ENCODE data around the gene TP53I11.
A peak's percentile ranks its signal among the peaks of the same experiment; 100 is the strongest.

Gene TP53I11

GRCh38 chr11:44978961-44979331 is 28.3 kb upstream of the TP53I11 start:
- Histone ChIP-seq H3K4me2 (ENCODE audit: low read length, poor library complexity, severe bottlenecking) (no peak overlapping the region), H3K4ac (ENCODE audit: low read depth in 1 of 2, low read length in 2 of 2) (peak overlapping the region; percentile 0 to 64), H2BK15ac (ENCODE audit: low read depth, poor library complexity, severe bottlenecking) (peak overlapping the region; percentile 92), H3K18ac (ENCODE audit: low read depth in 1 of 2, low read length in 2 of 2) (peak overlapping the region in 1 of 2 experiments; percentile 87), H3K14ac (ENCODE audit: low read length in 2 of 2) (no peak overlapping the region), H3K4me1 (ENCODE audit: control insufficient read depth, insufficient read depth, low read depth, low read length) (peaks cover 12% of the 10 kb centered on the region), H3K27ac (ENCODE audit: low read length, poor library complexity, severe bottlenecking) (no peak overlapping the region), H3K27me3 (ENCODE audit: control insufficient read depth in 1 of 2, insufficient read depth in 1 of 2, low read length in 2 of 2) (peaks cover 16 to 54% of the 10 kb centered on the region in 2 experiments), H2BK12ac (ENCODE audit: low read length in 2 of 2) (peak overlapping the region; percentile 49 to 78), H3K79me1 (replicated peaks; ENCODE audit: low read length, poor library complexity, severe bottlenecking) (no peaks in the 10 kb centered on the region), H2BK120ac (ENCODE audit: low read depth, low read length) (no peak overlapping the region), H2BK5ac (ENCODE audit: low read depth, low read length, poor library complexity, severe bottlenecking) (no peak overlapping the region), H2AFZ (ENCODE audit: low read depth, low read length) (peak overlapping the region; percentile 36), H4K91ac (ENCODE audit: low read length) (peak overlapping the region; percentile 95), H3K9me3 (ENCODE audit: control insufficient read depth, low read length) (no peaks in the 10 kb centered on the region), H2AK5ac (ENCODE audit: low read length, severe bottlenecking) (no peak overlapping the region), H3K36me3 (ENCODE audit: control insufficient read depth in 1 of 2, insufficient read depth in 2 of 2, low read depth in 1 of 2, low read length in 2 of 2) (no peaks in the 10 kb centered on the region), H3K4me3 (ENCODE audit: insufficient read depth in 1 of 2, low read depth in 1 of 2, low read length in 2 of 2) (no peak overlapping the region), H4K8ac (ENCODE audit: low read length) (peak overlapping the region; percentile 86), H3K9ac (ENCODE audit: low read length) (no peak overlapping the region), H3K23ac (ENCODE audit: low read length in 2 of 2) (no peak overlapping the region)
- 100% methylated on average over 1 of the region's 1 CpG for WGBS
- DNase-seq = no peak

- no peak overlapping the region for H3K27ac ChIP-seq (ENCODE audit: low read length, poor library complexity, severe bottlenecking)
- no peak overlapping the region for H2AK5ac ChIP-seq (ENCODE audit: low read length, severe bottlenecking)
- H3K4me1 ChIP-seq (ENCODE audit: control insufficient read depth, insufficient read depth, low read depth, low read length) = peaks cover 15% of the 10 kb centered on the region
- H3K4me3 ChIP-seq (ENCODE audit: insufficient read depth in 1 of 2, low read depth in 1 of 2, low read length in 2 of 2) = no peak overlapping the region
- H2AFZ ChIP-seq (ENCODE audit: low read depth, low read length) = peak overlapping the region; percentile 36
- 70% methylated on average over 3 of the region's 3 CpGs for WGBS
- H3K79me1 ChIP-seq (replicated peaks; ENCODE audit: low read length, poor library complexity, severe bottlenecking) = no peaks in the 10 kb centered on the region
- H3K18ac ChIP-seq (ENCODE audit: low read depth in 1 of 2, low read length in 2 of 2) = peak overlapping the region; percentile 81 to 87
- H2BK15ac ChIP-seq (ENCODE audit: low read depth, poor library complexity, severe bottlenecking) = peak overlapping the region; percentile 4
- no peaks in the 10 kb centered on the region for H3K36me3 ChIP-seq (ENCODE audit: control insufficient read depth in 1 of 2, insufficient read depth in 2 of 2, low read depth in 1 of 2, low read length in 2 of 2)
- H2BK120ac ChIP-seq (ENCODE audit: low read depth, low read length) = peak overlapping the region; percentile 24
- H4K8ac ChIP-seq (ENCODE audit: low read length) = peak overlapping the region; percentile 89
- peaks cover 21 to 55% of the 10 kb centered on the region in 2 experiments for H3K27me3 ChIP-seq (ENCODE audit: control insufficient read depth in 1 of 2, insufficient read depth in 1 of 2, low read length in 2 of 2)
- peak overlapping the region; percentile 95 for H4K91ac ChIP-seq (ENCODE audit: low read length)
- no peaks in the 10 kb centered on the region for H3K9me3 ChIP-seq (ENCODE audit: control insufficient read depth, low read length)
- H3K9ac ChIP-seq (ENCODE audit: low read length) = no peak overlapping the region
- no peak overlapping the region for H3K4me2 ChIP-seq (ENCODE audit: low read length, poor library complexity, severe bottlenecking)
- peak overlapping the region; percentile 42 to 64 for H3K4ac ChIP-seq (ENCODE audit: low read depth in 1 of 2, low read length in 2 of 2)
- H2BK12ac ChIP-seq (ENCODE audit: low read length in 2 of 2) = peak overlapping the region; percentile 78 to 97
- peak; percentile 36 for DNase-seq
- H3K23ac ChIP-seq (ENCODE audit: low read length in 2 of 2) = no peak overlapping the region
- H2BK5ac ChIP-seq (ENCODE audit: low read depth, low read length, poor library complexity, severe bottlenecking) = no peak overlapping the region
- H3K14ac ChIP-seq (ENCODE audit: low read length in 2 of 2) = peak overlapping the region in 1 of 2 experiments; percentile 94
Observed at GRCh38 chr11:44978274-44978960, 27.7 kb upstream of the TP53I11 start.

GRCh38 chr11:44977493-44977984 is 26.9 kb upstream of the TP53I11 start:
- no peak overlapping the region for H3K27ac ChIP-seq (ENCODE audit: low read length, poor library complexity, severe bottlenecking)
- H3K23ac ChIP-seq (ENCODE audit: low read length in 2 of 2) = no peak overlapping the region
- H3K4me3 ChIP-seq (ENCODE audit: insufficient read depth in 1 of 2, low read depth in 1 of 2, low read length in 2 of 2) = no peak overlapping the region
- H3K9ac ChIP-seq (ENCODE audit: low read length) = no peak overlapping the region
- H2BK120ac ChIP-seq (ENCODE audit: low read depth, low read length) = no peak overlapping the region
- peaks cover 15% of the 10 kb centered on the region for H3K4me1 ChIP-seq (ENCODE audit: control insufficient read depth, insufficient read depth, low read depth, low read length)
- peak overlapping the region in 1 of 2 experiments; percentile 87 for H2BK12ac ChIP-seq (ENCODE audit: low read length in 2 of 2)
- H3K14ac ChIP-seq (ENCODE audit: low read length in 2 of 2) = peak overlapping the region in 1 of 2 experiments; percentile 71
- H4K91ac ChIP-seq (ENCODE audit: low read length) = peak overlapping the region; percentile 34
- peak overlapping the region in 1 of 2 experiments; percentile 77 for H3K4ac ChIP-seq (ENCODE audit: low read depth in 1 of 2, low read length in 2 of 2)
- H3K27me3 ChIP-seq (ENCODE audit: control insufficient read depth in 1 of 2, insufficient read depth in 1 of 2, low read length in 2 of 2) = peaks cover 24 to 59% of the 10 kb centered on the region in 2 experiments
- H2BK15ac ChIP-seq (ENCODE audit: low read depth, poor library complexity, severe bottlenecking) = no peak overlapping the region
- peak; percentile 51 for DNase-seq
- H2AFZ ChIP-seq (ENCODE audit: low read depth, low read length) = peak overlapping the region; percentile 66
- WGBS = 32% methylated on average over 7 of the region's 9 CpGs
- no peak overlapping the region for H3K4me2 ChIP-seq (ENCODE audit: low read length, poor library complexity, severe bottlenecking)
- no peak overlapping the region for H2BK5ac ChIP-seq (ENCODE audit: low read depth, low read length, poor library complexity, severe bottlenecking)
- H3K79me1 ChIP-seq (replicated peaks; ENCODE audit: low read length, poor library complexity, severe bottlenecking) = no peaks in the 10 kb centered on the region
- H4K8ac ChIP-seq (ENCODE audit: low read length) = peak overlapping the region; percentile 49
- no peaks in the 10 kb centered on the region for H3K36me3 ChIP-seq (ENCODE audit: control insufficient read depth in 1 of 2, insufficient read depth in 2 of 2, low read depth in 1 of 2, low read length in 2 of 2)
- H3K18ac ChIP-seq (ENCODE audit: low read depth in 1 of 2, low read length in 2 of 2) = peak overlapping the region; percentile 55 to 91
- H2AK5ac ChIP-seq (ENCODE audit: low read length, severe bottlenecking) = no peak overlapping the region
- no peaks in the 10 kb centered on the region for H3K9me3 ChIP-seq (ENCODE audit: control insufficient read depth, low read length)

GRCh38 chr11:44976576-44976975 is 25.9 kb upstream of the TP53I11 start:
- Histone ChIP-seq H3K4me1 (ENCODE audit: control insufficient read depth, insufficient read depth, low read depth, low read length) (peaks cover 15% of the 10 kb centered on the region), H2BK120ac (ENCODE audit: low read depth, low read length) (no peak overlapping the region), H3K4me3 (ENCODE audit: insufficient read depth in 1 of 2, low read depth in 1 of 2, low read length in 2 of 2) (no peak overlapping the region), H2BK12ac (ENCODE audit: low read length in 2 of 2) (peak overlapping the region; percentile 9 to 22), H3K9me3 (ENCODE audit: control insufficient read depth, low read length) (no peaks in the 10 kb centered on the region), H2AK5ac (ENCODE audit: low read length, severe bottlenecking) (no peak overlapping the region), H3K36me3 (ENCODE audit: control insufficient read depth in 1 of 2, insufficient read depth in 2 of 2, low read depth in 1 of 2, low read length in 2 of 2) (no peaks in the 10 kb centered on the region), H3K79me1 (replicated peaks; ENCODE audit: low read length, poor library complexity, severe bottlenecking) (no peaks in the 10 kb centered on the region), H4K91ac (ENCODE audit: low read length) (peak overlapping the region; percentile 62), H3K9ac (ENCODE audit: low read length) (no peak overlapping the region), H3K4me2 (ENCODE audit: low read length, poor library complexity, severe bottlenecking) (no peak overlapping the region), H3K27ac (ENCODE audit: low read length, poor library complexity, severe bottlenecking) (no peak overlapping the region), H3K18ac (ENCODE audit: low read depth in 1 of 2, low read length in 2 of 2) (peak overlapping the region; percentile 25 to 78), H2BK15ac (ENCODE audit: low read depth, poor library complexity, severe bottlenecking) (peak overlapping the region; percentile 70), H4K8ac (ENCODE audit: low read length) (peak overlapping the region; percentile 73), H3K14ac (ENCODE audit: low read length in 2 of 2) (no peak overlapping the region), H3K27me3 (ENCODE audit: control insufficient read depth in 1 of 2, insufficient read depth in 1 of 2, low read length in 2 of 2) (peaks cover 29 to 64% of the 10 kb centered on the region in 2 experiments), H3K4ac (ENCODE audit: low read depth in 1 of 2, low read length in 2 of 2) (peak overlapping the region in 1 of 2 experiments; percentile 57), H2AFZ (ENCODE audit: low read depth, low read length) (no peak overlapping the region), H2BK5ac (ENCODE audit: low read depth, low read length, poor library complexity, severe bottlenecking) (no peak overlapping the region), H3K23ac (ENCODE audit: low read length in 2 of 2) (no peak overlapping the region)
- WGBS = 68% methylated on average over 5 of the region's 5 CpGs
- no peak for DNase-seq
